ENCODE measurements around the gene ABCF1. TPM values are rescaled to one million over a fixed set of nuclear protein-coding genes. Genes with fewer than 3 reads are reported as not detected.

The ABCF1 gene
- total and polyA plus RNA-seq, 4 donors: 25.8 to 55.4 (median 36.2) TPM

- no peak overlapping the region for H3K9ac ChIP-seq (ENCODE audit: insufficient read depth in 1 of 2, low read length in 2 of 2)
- no peak for TF ChIP-seq CTCF (IDR thresholded peaks at IDR 0.05; ENCODE audit: control extremely low read depth, extremely low read depth)
- no peak for ATAC-seq (ENCODE audit: insufficient read depth, low FRiP score)
Observed at GRCh38 chr6:30565772-30566171, 5.5 kb upstream of the ABCF1 start.

DNA sequence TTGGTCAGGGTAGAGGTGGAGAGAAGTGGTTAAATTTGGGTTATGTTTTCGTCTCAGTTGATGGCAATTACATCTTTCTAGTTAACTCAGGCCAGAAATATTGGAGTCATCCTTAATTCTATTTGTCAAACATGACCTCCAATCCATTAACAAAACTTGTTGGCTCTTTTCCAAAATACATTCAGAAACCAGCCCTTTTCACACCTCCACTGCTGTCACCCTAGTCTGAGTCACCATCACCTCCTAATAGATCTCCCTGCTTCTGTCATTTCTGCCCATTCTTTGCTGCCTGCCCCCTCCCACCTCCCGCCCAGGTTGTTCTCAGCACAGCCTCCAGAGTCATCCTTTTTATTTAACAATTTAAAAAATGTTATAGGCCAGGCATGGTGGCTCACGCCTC lies 3.0 kb upstream of the ABCF1 start:
- Histone ChIP-seq H3K9me3 (ENCODE audit: control insufficient read depth in 4 of 4, insufficient read depth in 3 of 4, low read length in 3 of 4) (no peaks in the 10 kb centered on the region), H3K36me3 (ENCODE audit: control insufficient read depth in 4 of 4, insufficient read depth in 4 of 4, low read length in 4 of 4) (peaks cover 0 to 3% (median 0%) of the 10 kb centered on the region in 4 donors), H3K27ac (ENCODE audit: low read depth in 1 of 2, low read length in 1 of 2) (no peak overlapping the region), H3K27me3 (ENCODE audit: control insufficient read depth in 3 of 3, insufficient read depth in 3 of 3, low read length in 2 of 3) (no peaks in the 10 kb centered on the region), H3K4me3 (no peak overlapping the region), H3K4me1 (ENCODE audit: control insufficient read depth in 5 of 5, insufficient read depth in 5 of 5, low read length in 5 of 5) (peaks cover 4 to 26% (median 5%) of the 10 kb centered on the region in 5 donors), H3K9ac (ENCODE audit: insufficient read depth in 1 of 2, low read length in 2 of 2) (no peak overlapping the region)
- 61 to 74% methylated on average over 3 of the region's 3 CpGs for WGBS, 2 donors
- DNase-seq (no peak), ATAC-seq (ENCODE audit: insufficient read depth, low FRiP score) (no peak)
- TF ChIP-seq CTCF (IDR thresholded peaks at IDR 0.05; ENCODE audit: control extremely low read depth, extremely low read depth): no peak

More at GRCh38 chr6:30565772-30566171, 5.5 kb upstream of the ABCF1 start:
- no peaks in the 10 kb centered on the region for H3K27me3 ChIP-seq (ENCODE audit: control insufficient read depth in 3 of 3, insufficient read depth in 3 of 3, low read length in 2 of 3)
- H3K4me1 ChIP-seq (ENCODE audit: control insufficient read depth in 5 of 5, insufficient read depth in 5 of 5, low read length in 5 of 5): peaks cover 0 to 9% (median 4%) of the 10 kb centered on the region in 5 donors
- no peak overlapping the region for H3K27ac ChIP-seq (ENCODE audit: low read depth in 1 of 2, low read length in 1 of 2)
- peaks cover 7 to 13% (median 8%) of the 10 kb centered on the region in 4 donors for H3K36me3 ChIP-seq (ENCODE audit: control insufficient read depth in 4 of 4, insufficient read depth in 4 of 4, low read length in 4 of 4)
- peak in 1 of 3 donors; percentile 17 for DNase-seq
- H3K4me3 ChIP-seq: no peak overlapping the region
- H3K9me3 ChIP-seq (ENCODE audit: control insufficient read depth in 4 of 4, insufficient read depth in 3 of 4, low read length in 3 of 4): no peaks in the 10 kb centered on the region

GRCh38 chr6:30570263-30570662 lies 979 bp upstream of the ABCF1 start:
- DNase-seq (no peak), ATAC-seq (ENCODE audit: insufficient read depth, low FRiP score) (no peak)
- WGBS, 2 donors: 80 to 81% methylated on average over 1 of the region's 1 CpG
- Histone ChIP-seq H3K9me3 (ENCODE audit: control insufficient read depth in 4 of 4, insufficient read depth in 3 of 4, low read length in 3 of 4) (no peaks in the 10 kb centered on the region), H3K4me3 (no peak overlapping the region), H3K4me1 (ENCODE audit: control insufficient read depth in 5 of 5, insufficient read depth in 5 of 5, low read length in 5 of 5) (peaks cover 4 to 26% (median 5%) of the 10 kb centered on the region in 5 donors), H3K27me3 (ENCODE audit: control insufficient read depth in 3 of 3, insufficient read depth in 3 of 3, low read length in 2 of 3) (no peaks in the 10 kb centered on the region), H3K9ac (ENCODE audit: insufficient read depth in 1 of 2, low read length in 2 of 2) (peak overlapping the region in 1 of 2 donors; percentile 85), H3K36me3 (ENCODE audit: control insufficient read depth in 4 of 4, insufficient read depth in 4 of 4, low read length in 4 of 4) (peaks cover 0 to under 1% (median 0%) of the 10 kb centered on the region in 4 donors), H3K27ac (ENCODE audit: low read depth in 1 of 2, low read length in 1 of 2) (no peak overlapping the region)
- no peak for TF ChIP-seq CTCF (IDR thresholded peaks at IDR 0.05; ENCODE audit: control extremely low read depth, extremely low read depth)

- peaks cover 4 to 26% (median 5%) of the 10 kb centered on the region in 5 donors for H3K4me1 ChIP-seq (ENCODE audit: control insufficient read depth in 5 of 5, insufficient read depth in 5 of 5, low read length in 5 of 5)
Observed at GRCh38 chr6:30570740-30571074, 535 bp upstream of the ABCF1 start.

More at GRCh38 chr6:30570740-30571074, 535 bp upstream of the ABCF1 start:
- peak overlapping the region; percentile 51 for H3K4me3 ChIP-seq
- 1% methylated on average over 18 of the region's 18 CpGs for WGBS, 2 donors
- TF ChIP-seq CTCF (IDR thresholded peaks at IDR 0.05; ENCODE audit: control extremely low read depth, extremely low read depth): no peak
- peak overlapping the region; percentile 83 to 88 for H3K27ac ChIP-seq (ENCODE audit: low read depth in 1 of 2, low read length in 1 of 2)
- H3K9me3 ChIP-seq (ENCODE audit: control insufficient read depth in 4 of 4, insufficient read depth in 3 of 4, low read length in 3 of 4): no peaks in the 10 kb centered on the region
- peak; percentile 17 for ATAC-seq (ENCODE audit: insufficient read depth, low FRiP score)
- peaks cover 0 to 5% (median 0%) of the 10 kb centered on the region in 4 donors for H3K36me3 ChIP-seq (ENCODE audit: control insufficient read depth in 4 of 4, insufficient read depth in 4 of 4, low read length in 4 of 4)
- DNase-seq: no peak
- no peaks in the 10 kb centered on the region for H3K27me3 ChIP-seq (ENCODE audit: control insufficient read depth in 3 of 3, insufficient read depth in 3 of 3, low read length in 2 of 3)
- peak overlapping the region; percentile 85 to 94 for H3K9ac ChIP-seq (ENCODE audit: insufficient read depth in 1 of 2, low read length in 2 of 2)
